ENCODE results near the gene ADCY10. TPM values are rescaled to one million over a fixed set of nuclear protein-coding genes. Genes with fewer than 3 reads are reported as not detected.
"Not testable (repeated sequence)": the region's sequence is repeated elsewhere in the genome, so short reads cannot be mapped to it uniquely, and the experiment has no call there.

Gene ADCY10
- total RNA-seq, 6 experiments from 2014 or later = 0.43 to 5.8 (median 1.5) TPM

DNA sequence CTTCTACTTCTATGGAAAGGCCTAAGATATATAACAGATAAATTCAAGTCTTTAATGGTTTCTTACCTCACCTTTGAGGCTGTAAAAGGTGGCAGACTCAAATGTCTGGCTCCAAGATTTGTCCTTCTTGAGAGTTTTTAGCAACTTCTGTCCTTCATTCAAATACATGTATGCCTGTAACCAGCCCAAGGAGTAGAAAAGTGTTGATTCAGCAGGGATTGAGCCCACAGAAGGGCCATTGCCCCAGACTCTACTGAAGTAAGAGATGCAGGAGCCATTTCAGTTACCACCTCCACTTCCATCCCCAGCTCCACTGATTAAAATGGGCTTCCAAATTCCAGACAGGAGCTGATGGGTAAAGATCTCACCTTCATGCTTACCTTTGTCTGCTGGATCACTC, 80.0 kb downstream of the ADCY10 start:
- no peaks in the 10 kb centered on the region for H3K27me3 ChIP-seq

DNA sequence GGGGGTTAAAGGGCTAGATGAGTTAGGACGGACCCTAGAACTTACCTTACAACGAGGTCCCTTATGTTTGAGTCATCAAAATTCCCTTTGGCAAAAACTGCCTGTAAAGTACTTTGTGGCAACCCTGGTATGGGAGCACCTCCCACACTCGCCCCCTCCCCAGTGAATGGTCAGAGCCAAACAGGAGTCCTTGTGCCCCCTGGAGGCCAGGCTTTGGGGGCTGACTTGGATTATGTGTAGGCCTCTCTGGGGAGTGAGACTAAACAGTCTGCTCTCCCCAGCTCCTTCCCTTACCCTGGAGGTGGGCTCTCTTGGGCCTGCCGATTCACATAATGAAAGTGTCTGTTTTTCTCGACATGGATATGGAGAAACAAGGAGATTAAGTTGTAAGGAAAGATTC, 81.2 kb downstream of the ADCY10 start:
- Histone ChIP-seq H3K36me3 (no peaks in the 10 kb centered on the region), H3K4me1 (no peaks in the 10 kb centered on the region), H3K4me3 (no peak overlapping the region), H3K9me3 (no peaks in the 10 kb centered on the region), H3K27ac (no peak overlapping the region), H3K27me3 (no peaks in the 10 kb centered on the region)
- ATAC-seq (no peak), DNase-seq (no peak)
- TF ChIP-seq, protein P1, sequence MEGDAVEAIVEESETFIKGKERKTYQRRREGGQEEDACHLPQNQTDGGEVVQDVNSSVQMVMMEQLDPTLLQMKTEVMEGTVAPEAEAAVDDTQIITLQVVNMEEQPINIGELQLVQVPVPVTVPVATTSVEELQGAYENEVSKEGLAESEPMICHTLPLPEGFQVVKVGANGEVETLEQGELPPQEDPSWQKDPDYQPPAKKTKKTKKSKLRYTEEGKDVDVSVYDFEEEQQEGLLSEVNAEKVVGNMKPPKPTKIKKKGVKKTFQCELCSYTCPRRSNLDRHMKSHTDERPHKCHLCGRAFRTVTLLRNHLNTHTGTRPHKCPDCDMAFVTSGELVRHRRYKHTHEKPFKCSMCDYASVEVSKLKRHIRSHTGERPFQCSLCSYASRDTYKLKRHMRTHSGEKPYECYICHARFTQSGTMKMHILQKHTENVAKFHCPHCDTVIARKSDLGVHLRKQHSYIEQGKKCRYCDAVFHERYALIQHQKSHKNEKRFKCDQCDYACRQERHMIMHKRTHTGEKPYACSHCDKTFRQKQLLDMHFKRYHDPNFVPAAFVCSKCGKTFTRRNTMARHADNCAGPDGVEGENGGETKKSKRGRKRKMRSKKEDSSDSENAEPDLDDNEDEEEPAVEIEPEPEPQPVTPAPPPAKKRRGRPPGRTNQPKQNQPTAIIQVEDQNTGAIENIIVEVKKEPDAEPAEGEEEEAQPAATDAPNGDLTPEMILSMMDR (IDR thresholded peaks at IDR 0.05) = no peak
- intact Hi-C loops (cut with DNase I) = no loop called here
- 96% methylated on average over 4 of the region's 5 CpGs for WGBS (ENCODE audit: insufficient coverage, low coverage, low lambda C conversion rate, missing lambda C conversion rate)

More for the DNA sequence above, 80.0 kb downstream of the ADCY10 start:
- intact Hi-C loops (cut with DNase I) = no loop called here
- H3K9me3 ChIP-seq = no peaks in the 10 kb centered on the region
- DNase-seq (no peak), ATAC-seq (no peak)
- H3K4me3 ChIP-seq = no peak overlapping the region
- no peak overlapping the region for H3K27ac ChIP-seq
- TF ChIP-seq POLR2A (IDR thresholded peaks at IDR 0.05) = no peak
- TF ChIP-seq, protein P1 (IDR thresholded peaks at IDR 0.05) = no peak
- no peaks in the 10 kb centered on the region for H3K36me3 ChIP-seq
- H3K4me1 ChIP-seq = no peaks in the 10 kb centered on the region

DNA sequence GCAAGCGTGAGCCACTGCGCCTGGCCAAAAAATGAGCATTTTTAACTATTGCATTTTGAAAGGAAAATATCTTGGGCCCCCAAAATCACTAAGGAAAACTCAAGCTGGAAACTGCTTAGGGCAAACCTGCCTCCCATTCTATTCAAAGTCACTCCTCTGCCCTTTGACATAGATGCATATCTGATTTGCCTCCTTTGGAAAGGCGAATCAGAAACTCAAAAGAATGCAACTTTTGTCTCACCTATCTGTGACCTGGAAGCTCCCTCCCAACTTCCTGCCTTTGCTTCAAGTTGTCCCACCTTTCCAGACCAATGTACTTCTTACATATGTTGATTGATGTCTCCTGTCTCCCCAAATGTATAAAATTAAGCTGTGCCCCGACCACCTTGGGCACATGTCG, 83.3 kb downstream of the ADCY10 start:
- H3K27ac ChIP-seq; H3K4me1 ChIP-seq; H3K9me3 ChIP-seq; intact Hi-C loops (cut with DNase I); DNase-seq; ATAC-seq; H3K36me3 ChIP-seq; H3K27me3 ChIP-seq; H3K4me3 ChIP-seq: not testable (repeated sequence)
- 66% methylated on average over 4 of the region's 5 CpGs for WGBS (ENCODE audit: insufficient coverage, low coverage, low lambda C conversion rate, missing lambda C conversion rate)

DNA sequence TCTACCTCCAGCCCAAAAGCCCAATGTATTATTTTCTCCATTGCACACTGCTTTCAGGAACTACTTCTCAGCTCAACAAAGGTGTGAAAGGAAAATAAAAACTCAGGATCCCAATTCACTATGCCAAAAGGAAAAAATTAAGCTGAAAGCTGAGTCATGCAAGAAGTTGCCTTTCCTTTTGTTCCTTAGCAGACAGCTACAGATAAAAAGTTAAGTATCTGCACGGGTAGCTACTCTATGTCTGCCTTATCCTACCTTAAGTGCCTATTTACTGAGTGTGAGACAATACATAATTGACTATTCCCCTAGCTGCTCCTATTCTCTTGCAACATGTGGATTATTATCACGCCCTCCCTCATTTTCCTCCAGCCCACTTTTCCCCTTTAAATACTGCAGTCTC, 84.1 kb downstream of the ADCY10 start:
- no peak for ATAC-seq
- no peak for TF ChIP-seq POLR2A (IDR thresholded peaks at IDR 0.05)
- TF ChIP-seq, protein P1 (IDR thresholded peaks at IDR 0.05) = no peak
- 50% methylated on average over 2 of the region's 2 CpGs for WGBS (ENCODE audit: insufficient coverage, low coverage, low lambda C conversion rate, missing lambda C conversion rate)
- no peaks in the 10 kb centered on the region for H3K27me3 ChIP-seq
- no peaks in the 10 kb centered on the region for H3K36me3 ChIP-seq
- no peak overlapping the region for H3K27ac ChIP-seq
- no peaks in the 10 kb centered on the region for H3K9me3 ChIP-seq
- H3K4me3 ChIP-seq = no peak overlapping the region
- DNase-seq = no peak
- H3K4me1 ChIP-seq = no peaks in the 10 kb centered on the region
- intact Hi-C loops (cut with DNase I) = no loop called here

DNA sequence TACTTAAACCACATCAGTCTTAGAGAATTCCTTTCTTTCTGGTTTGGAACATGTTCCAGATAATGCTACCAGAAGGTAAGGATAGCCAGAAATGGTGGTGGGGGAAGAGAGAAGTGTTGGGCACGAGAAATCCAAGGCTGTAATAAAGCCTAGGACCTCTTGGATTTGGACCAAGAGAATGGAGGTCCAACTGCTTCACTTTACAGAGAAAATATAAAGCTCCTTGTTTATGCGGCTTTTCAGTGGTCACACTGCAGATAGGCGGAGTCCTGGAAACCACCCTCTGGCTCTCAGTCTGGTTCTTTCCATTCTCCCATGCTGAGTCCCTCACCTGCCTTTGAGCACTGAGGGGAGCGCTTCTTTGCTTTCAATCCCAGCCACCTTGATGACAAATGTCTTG, 87.8 kb downstream of the ADCY10 start:
- no peak overlapping the region for H3K4me3 ChIP-seq
- no peaks in the 10 kb centered on the region for H3K27me3 ChIP-seq
- H3K36me3 ChIP-seq = no peaks in the 10 kb centered on the region
- 74% methylated on average over 2 of the region's 4 CpGs for WGBS (ENCODE audit: insufficient coverage, low coverage, low lambda C conversion rate, missing lambda C conversion rate)
- intact Hi-C loops (cut with DNase I) = no loop called here
- DNase-seq (no peak), ATAC-seq (no peak)
- H3K4me1 ChIP-seq = no peaks in the 10 kb centered on the region
- TF ChIP-seq POLR2A (IDR thresholded peaks at IDR 0.05) = no peak
- TF ChIP-seq, protein P1 (IDR thresholded peaks at IDR 0.05) = no peak
- H3K27ac ChIP-seq = no peak overlapping the region
- H3K9me3 ChIP-seq = no peaks in the 10 kb centered on the region

Data from right lobe of liver (tissue), 6 donors.